Ramos (cell line): Measurements from ENCODE around the gene NFATC1.

Source experiments
- in situ Hi-C: fragments of 300-500 bp; cut with MboI; formaldehyde crosslinking; loops from one replicate; pipeline ENCODE4 v1.14.3; 2022; ENCODE audit warnings: low sequenced_read_pairs; ENCODE audit not compliant: unreplicated experiment

Gene NFATC1

DNA sequence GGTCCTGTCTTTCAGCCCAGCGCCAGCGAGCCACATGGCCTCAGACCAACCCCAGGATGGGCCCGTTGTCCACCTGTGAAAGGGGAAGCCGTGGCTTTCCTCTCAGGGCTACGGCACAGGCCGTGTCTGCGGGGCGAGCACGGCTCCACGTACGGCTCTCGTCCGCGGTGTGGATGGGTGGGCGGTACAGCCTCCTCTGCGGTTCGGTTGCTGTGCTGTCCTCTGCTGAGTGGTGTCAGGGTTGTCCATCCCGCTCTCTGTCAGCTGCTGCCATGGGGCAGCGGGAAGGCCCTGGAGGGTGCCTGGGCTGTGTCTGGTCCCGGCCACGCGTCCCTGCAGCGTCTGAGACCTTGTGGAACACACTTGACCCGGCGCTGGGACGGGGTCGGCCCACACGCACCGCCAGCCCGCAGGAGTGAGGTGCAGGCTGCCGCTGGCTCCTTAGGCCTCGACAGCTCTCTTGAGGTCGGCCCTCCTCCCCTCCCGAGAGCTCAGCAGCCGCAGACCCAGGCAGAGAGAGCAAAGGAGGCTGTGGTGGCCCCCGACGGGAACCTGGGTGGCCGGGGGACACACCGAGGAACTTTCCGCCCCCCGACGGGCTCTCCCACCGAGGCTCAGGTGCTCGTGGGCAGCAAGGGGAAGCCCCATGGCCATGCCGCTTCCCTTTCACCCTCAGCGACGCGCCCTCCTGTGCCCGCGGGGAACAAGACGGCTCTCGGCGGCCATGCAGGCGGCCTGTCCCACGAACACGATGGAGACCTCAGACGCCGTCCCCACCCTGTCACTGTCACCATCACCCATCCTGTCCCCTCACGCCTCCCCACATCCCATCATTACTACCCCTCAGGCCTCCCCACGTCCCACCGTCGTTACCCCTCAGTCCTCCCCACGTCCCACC is 128.7 kb downstream of the NFATC1 start:
- in situ Hi-C loops, result loop anchor here (5.0 kb wide), 1 partner anchor 142 kb away; no protein-coding TSS in a partner anchor

DNA sequence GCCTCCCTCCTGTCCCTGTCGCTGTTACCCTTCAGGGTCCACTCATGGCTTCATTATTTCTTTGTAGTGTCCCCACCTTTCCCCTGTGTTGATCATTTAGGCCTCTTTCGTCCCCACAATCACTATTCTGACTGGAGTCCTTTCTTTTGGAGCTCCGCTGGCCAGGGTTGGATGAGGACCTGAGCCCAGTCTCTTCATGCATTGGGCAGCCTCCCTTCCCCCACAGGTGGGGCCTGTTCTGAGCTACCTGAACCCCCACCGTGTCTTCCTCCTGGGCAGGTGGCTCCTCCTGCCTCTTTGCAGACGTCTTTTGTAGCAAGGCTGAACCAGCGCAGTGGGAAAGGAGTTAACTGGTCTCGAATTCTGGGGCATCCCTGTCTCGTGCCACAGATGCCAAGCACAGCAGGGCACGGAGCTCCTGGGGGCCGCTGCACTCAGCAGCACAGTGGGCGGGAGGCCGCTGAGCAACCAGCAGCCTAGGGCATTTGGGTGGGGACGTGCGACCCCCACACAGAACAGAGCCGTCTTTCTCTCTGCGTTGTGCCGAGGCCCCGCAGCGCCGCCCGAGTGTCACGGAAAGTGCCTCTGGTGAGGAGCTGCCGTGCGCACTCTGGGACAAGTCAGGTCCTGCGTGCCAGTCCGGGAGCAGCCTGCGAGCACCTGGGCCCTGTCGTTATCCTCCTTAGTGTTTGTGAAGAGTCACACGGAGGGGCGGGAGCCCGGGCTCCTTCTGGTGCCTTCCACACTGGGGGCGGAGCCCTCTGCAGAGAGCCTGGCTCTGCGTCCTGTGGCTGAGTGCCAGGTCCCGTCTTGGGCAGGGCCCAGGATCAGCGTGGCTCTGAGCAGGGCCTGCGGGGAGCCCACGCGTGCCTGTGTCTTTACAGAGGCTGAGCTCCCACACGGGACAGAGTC is 130.1 kb downstream of the NFATC1 start:
- in situ Hi-C loops, result loop anchor here (5.0 kb wide), 1 partner anchor 144 kb away; no protein-coding TSS in a partner anchor

DNA sequence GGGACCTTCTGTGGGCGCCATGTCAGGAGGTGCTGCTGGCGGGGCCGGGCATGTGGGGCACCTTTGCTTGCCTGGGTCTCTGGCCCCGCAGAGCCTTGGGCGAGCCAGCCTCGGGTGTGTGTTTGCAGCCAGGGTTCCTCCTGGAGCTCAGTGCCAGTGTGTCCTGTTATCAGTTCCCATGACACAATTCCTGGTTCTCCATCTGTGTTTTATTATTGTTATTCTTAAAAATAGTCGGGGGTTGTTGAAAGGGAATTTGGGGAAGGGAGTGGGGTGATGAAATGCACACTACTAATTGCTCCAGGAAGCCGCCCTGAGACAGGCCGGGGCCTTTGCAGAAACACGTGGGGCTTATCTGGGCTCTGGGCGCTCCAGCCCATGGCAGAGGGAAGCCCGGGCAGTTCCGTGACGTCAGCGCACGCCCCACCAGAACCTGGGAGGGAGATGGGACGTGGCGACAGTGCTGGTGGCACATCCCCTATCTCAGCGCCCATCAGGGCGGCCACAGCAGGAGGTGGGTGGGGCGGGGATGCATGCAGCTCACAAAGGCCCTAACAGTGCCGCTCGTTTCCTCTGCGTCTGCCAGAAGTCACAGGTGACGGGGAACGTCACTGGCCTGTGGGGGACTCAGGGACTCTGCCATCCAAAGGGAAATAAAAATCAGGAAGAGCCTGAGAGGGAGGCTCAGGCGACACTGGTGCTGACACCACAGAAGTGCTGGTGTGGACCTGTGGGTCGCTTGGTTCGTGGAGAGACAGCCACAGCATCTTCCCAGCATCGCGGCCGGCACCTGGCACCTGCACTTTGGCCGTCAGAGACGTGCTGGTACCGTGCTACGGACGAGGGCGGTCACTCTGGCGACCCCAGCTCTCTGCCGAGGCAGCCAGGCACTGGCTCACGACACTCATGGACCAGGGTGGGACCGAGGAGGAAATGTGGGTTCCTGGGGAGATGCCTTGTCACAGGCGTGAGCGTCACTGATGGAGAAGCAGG is 131.0 kb downstream of the NFATC1 start:
- in situ Hi-C loops, result loop anchor here (5.0 kb wide), 1 partner anchor 144 kb away; no protein-coding TSS in a partner anchor

DNA sequence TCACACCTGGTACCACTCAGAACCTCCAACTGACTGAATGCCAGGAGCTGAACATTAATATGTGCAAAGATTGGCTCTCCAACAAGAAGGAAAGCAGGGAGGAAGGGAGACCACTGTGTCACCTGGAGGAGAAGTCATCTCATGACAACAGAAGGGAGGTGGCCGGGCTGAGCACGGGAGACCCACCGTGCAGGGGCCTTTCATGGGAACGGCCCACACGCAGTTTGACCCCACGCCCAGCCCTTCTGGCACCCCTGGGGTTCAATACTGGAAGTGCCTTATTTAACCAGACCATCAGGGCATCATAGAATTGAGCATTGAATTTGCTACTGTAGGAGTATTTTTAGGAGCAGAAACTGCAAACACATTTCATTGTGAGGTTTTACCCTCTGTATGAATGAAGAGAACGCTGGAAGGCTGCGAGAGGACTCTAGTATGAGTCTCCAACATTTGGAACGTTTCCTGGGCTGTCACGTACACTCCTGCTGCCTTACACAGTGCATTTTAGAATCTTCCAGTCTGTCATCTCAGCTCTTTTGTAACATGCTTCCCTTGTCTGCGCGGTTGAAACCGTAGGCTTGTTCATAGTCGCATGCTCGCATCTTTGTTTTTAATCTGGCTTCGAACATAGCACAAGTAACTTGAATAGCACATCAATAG is 132.1 kb downstream of the NFATC1 start:
- in situ Hi-C loops, result loop anchor here (5.0 kb wide), 1 partner anchor 145 kb away; no protein-coding TSS in a partner anchor

DNA sequence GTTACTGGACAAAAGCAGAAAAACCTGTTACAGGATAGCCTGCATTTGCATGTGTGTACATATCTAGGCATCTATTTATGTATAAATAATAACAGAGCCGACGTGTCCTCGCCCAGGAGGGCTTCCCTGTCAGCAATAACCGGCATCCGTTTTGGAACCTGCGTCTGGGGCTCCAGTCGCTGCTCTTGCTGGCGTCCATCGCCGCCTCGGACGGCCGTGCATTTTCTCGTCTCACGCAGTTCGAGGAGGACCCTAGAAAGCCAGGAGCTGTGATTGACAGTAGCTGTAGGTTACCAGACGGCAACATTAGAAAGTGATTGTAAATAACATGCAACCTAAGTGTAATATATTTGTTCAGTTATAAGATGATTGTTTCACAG is 132.6 kb downstream of the NFATC1 start:
- in situ Hi-C loops, result loop anchor here (5.0 kb wide), 1 partner anchor 146 kb away; no protein-coding TSS in a partner anchor

DNA sequence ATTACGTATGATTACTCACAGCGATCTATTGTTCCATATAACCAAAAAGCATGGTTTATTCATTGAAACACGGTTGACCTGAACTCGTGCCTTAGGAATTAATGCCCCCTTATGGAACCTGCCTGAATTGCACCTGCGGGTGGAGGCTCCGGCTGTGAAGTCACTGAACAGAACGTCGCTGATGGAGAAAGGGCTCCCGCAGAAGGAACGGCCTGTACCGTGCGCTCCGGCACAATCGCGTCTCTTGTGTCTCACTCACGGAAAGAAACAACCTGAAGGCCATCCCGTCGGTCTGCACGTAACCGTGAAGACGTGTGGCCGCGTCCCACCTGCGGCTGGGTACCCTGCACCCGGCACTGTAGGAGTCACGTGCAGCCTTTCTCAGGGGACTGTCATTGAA is 133.1 kb downstream of the NFATC1 start:
- in situ Hi-C loops, result loop anchor here (5.0 kb wide), 1 partner anchor 147 kb away; no protein-coding TSS in a partner anchor

DNA sequence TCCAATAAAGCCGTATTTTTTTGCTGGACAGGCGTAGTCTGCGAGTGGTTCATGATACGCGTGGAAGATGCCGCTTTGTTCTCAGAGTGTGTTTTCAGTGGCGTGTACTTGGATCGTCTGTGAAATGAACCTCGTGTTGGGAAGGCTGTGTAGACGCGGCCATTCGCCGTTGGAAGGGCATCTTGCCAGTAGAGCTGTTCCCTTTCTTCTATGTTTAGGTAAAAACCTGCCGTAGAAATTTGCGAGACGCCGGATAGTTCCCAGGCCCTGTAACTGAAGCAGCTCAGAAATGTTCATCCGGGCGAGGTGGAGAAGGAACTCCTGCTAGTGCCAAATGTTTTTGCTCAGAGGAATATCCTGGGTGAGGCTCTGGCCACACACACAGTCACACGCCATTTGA is 133.6 kb downstream of the NFATC1 start:
- in situ Hi-C loops, result loop anchor here (5.0 kb wide), 1 partner anchor 147 kb away; no protein-coding TSS in a partner anchor

DNA sequence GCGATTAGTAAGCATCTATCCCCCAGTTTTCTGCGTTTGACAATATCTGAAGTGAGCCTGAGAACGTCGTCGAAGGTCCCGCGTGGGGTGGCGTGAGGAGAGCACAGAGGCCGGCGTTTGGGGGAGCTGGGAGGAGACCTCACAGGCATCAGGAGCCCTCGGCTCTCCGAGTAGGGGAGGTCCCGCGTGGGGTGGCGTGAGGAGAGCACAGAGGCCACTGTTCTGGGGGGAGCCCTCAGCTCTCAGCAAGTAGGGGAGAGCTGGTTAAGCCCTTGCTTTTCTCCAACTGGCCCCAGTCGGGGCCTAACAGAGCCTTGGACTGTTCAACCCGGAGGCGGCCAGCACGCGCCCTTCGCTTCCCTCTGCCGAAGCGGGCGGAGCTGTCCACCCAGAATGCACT is 134.3 kb downstream of the NFATC1 start:
- in situ Hi-C loops, result loop anchor here (5.0 kb wide), 1 partner anchor 148 kb away; no protein-coding TSS in a partner anchor

DNA sequence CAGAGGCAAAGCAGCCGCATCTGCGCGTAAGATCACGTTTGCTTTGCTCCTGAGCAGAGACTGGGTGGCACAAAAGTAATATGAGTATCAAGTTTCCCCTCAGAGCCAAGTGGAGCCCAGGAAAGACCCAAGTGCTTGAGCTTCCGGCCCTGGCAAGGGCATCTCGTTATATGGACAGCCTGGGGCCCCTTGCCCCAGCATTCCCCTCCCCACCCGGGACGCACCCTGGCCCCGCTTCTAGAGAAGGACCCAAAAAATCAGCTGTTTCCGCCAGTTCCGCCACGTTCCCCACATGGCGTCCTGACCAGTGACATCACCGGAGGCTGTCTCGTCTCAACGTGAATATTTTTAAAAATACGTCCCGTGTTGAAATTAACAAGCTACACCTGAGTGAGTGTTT is 135.1 kb downstream of the NFATC1 start:
- in situ Hi-C loops, result no loop called here

DNA sequence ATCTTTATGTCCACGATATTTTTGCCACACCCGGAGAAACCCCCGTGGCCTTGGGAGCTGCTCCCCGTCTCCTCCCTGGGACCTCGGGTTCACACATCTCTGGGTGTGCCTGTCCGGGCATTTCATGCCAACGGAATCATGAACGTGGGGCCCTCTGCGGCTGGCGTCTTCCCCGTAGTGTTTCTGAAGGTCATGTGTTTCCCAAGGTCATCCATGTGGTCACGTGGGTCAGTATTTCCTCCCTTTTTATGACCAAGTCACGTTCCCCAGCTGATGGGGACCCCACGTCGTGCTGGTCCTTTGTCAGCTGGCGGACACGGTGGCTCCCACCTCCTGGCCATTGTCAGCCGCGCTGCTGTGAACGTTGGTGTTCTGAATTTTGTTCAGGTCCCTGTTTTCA is 135.7 kb downstream of the NFATC1 start:
- in situ Hi-C loops, result no loop called here

DNA sequence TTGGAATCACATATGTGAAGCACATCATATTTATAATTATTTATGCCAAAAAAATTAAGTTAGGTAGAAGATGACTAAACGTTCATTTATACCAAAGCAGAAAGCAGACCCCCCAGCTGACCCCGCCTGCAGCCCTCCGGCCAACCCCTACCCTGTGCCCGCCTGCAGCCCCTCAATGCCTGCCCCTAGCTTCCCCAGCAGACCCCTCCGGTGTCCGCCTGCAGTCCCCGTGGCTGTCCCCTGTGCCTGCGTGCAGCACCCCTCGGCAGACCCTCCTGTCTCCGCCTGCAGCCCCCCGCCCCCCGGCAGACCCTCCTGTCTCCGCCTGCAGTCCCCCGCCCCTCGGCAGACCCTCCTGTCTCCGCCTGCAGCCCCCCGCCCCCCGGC is 136.2 kb downstream of the NFATC1 start:
- in situ Hi-C loops, result no loop called here

DNA sequence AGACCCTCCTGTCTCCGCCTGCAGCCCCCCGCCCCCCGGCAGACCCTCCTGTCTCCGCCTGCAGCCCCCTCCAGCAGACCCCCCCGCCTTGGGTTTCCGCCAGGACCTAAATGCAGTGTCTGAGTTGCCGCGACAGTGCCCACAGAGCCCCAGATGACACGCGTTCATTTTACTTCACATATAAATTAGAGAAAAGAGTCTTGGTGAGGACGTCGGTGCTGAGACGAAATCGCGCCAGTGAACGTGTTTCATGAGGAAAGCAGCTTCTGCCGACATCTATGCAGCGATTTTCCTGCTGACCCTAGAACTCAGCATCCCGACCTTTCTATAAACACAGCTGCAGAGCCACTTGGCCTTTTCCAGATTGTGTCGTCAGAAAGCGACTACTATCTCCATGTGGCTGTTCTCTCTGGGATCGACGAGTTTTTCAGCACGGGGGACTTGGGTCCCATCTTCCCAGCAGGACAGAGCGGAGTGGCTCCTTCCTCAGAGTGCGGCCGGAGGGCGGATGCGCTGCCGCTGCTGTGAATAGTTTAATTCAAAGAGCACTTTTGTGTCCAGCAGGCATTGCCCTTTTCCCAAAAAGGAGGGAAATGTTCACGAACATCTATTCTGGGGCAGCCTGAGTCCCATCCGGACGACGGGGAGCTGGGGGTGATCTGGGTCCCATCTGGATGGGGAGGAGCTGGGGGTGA is 136.7 kb downstream of the NFATC1 start:
- in situ Hi-C loops, result no loop called here

DNA sequence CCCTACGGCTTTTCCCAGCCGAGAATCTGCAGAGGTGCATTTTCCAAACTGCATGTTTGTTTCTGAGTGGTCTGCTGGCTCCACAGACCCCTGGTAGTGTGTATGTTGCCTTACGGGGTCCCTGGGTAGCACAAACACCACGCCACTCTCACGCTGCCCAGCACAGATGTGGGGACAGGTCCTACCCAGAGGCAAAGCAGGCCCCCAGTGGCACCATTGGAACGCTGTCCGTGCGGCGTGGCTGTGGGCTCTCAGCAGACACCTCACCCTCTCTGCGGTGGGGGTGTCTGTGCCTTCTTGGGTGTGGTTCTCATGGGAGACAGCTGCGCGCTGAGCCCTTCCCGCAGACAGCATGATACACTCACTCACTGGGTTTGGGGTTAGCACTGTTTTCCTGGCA is 137.4 kb downstream of the NFATC1 start:
- in situ Hi-C loops, result no loop called here

DNA sequence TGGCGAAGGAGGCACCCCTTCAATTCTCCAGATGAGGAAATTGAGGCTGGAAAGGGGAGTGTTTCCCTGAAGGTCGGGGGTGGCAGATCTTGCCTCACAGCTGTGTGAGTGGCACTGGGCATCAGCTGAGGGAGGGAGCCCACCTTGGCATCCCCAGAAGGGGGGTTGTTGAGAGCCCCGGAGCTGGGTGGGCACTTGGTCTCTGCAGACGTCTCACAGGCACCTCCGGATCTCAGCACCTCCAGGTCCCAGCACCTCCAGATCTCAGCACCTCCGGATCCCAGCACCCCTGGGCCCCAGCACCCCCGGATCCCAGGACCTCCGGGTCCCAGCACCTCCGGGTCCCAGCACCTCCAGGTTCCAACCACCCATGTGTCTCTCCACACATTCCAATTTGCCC is 137.9 kb downstream of the NFATC1 start:
- in situ Hi-C loops, result no loop called here

DNA sequence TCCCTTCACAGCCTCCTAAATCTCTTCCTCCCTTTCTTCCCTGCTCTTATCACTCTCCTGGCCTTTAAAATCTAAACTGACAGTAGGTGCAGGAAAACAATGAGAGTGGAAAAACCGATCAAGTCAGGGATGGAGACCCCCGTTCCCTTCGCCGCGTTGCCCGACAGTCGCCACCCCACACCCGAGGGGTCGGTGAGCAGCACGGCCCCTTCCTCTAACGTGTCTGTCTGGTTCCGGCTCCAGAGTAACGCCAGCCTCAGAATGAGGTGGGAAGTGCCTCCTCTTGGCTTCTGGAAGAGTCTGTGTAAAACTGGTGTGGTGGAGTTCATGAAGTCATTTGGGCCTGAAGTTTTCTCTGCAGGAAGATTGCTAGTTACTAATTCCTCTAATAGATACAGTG is 138.6 kb downstream of the NFATC1 start:
- in situ Hi-C loops, result no loop called here

DNA sequence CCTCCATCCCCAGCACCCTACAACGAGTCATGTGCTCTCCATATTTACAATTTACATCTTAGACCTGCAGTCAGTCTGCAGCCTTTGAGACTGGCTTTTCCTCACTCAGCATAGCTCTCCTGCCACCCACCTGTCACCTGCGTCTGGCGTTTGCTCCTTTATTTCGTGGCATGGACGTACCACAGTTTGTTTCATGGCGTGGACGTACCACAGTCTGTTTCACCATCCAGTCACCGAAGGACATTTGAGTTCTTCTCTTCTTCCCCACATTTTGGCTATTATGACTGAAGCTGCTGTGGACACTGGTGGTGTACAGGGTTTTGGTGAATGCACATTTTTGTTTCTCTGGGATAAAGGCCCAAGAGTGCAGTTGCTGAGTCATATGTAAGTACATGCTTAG is 142.0 kb downstream of the NFATC1 start:
- in situ Hi-C loops, result no loop called here

DNA sequence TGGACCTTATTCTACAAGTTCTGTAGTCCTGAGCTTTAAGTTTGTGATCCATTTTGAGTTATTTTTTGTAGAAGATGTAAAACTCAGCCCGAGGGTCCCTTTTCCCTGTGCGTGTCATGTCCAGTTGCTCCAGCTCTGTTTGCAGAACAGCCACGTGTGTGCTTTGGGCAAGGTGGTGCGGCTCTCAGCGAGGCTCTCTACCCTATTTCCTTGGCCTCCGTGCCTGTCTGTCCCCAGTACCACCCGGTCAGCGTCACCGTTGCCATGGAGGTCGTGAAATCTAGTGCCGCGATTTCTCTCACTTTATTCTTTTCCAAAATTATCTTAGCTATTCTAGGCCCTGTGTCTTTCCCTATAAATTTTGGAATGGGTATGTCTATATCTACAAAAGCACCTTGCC is 142.9 kb downstream of the NFATC1 start:
- in situ Hi-C loops, result no loop called here

DNA sequence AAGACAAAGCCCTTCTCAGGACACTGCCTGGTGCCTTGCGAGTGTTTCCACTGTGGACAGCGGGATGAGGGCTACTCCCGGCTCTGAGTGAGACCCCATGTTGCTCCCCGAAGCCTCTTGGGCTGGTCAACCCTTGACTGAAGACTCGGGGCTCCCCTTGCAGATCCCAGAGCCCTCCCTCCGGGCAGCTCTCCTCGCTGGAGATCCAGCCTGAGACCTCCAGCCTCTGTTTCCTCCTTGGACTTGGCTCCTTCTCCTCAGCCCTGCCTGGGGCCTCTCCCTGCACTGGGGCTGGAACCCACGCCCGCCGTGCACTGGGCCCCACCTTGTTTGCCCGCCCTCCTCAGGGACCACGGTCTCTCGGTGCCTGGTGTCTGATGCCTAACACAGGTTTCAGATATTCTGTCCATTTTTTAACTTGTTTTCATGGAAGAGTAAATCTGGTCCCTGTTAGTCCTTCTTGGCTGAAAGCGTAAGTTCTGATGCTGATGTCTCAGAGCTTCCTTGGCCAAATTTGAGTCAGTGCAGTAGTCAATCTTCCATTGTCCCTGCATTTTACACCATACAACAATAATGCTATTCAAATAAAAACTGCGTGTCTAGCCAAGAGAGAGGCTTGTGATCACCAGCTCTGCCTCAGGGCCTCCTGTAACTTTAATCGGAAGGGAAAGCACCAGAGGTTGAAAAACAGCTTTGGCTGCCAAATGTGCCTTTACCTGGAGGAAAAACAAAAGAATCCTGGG is 144.6 kb downstream of the NFATC1 start:
- in situ Hi-C loops, result no loop called here
